Central memory CD8-positive, alpha-beta T cell (primary cell): ENCODE results near the gene MACROH2A1.

Experiments used
- ATAC-seq: fragments of 150-1000 bp; cut with Tn5 transposase; replicated peaks from 2 replicates; pipeline ENCODE4 v1.10.0; 2022; ENCODE audit warnings: mild to moderate bottlenecking, moderate FRiP score, moderate number of reproducible peaks; ENCODE audit not compliant: poor library complexity, severe bottlenecking; ENCODE audit errors: extremely low read depth
- DNase-seq, 2 donors: peaks; one replicate each; pipeline ENCODE4 v3.0.0; 2021; ENCODE audit warnings: low spot score in 2 of 2
- H3K27ac Mint-ChIP-seq: one replicate; pipeline ENCODE4 v1.8.0; 2022; ENCODE audit warnings: low read depth, mild to moderate bottlenecking, moderate library complexity, mixed read lengths
- H3K27me3 Mint-ChIP-seq: one replicate; pipeline ENCODE4 v1.8.0; 2022; ENCODE audit warnings: mixed read lengths
- H3K36me3 Mint-ChIP-seq: one replicate; pipeline ENCODE4 v1.8.0; 2022; ENCODE audit warnings: mild to moderate bottlenecking, moderate library complexity, mixed read lengths; ENCODE audit not compliant: insufficient read depth
- H3K4me1 Mint-ChIP-seq: one replicate; pipeline ENCODE4 v1.8.0; 2022; ENCODE audit warnings: mixed read lengths
- H3K4me3 Mint-ChIP-seq: one replicate; pipeline ENCODE4 v1.8.0; 2022; ENCODE audit warnings: mild to moderate bottlenecking, moderate library complexity, mixed read lengths
- H3K9me3 Mint-ChIP-seq: one replicate; pipeline ENCODE4 v1.8.0; 2022; ENCODE audit warnings: mixed read lengths

Gene MACROH2A1

GRCh38 chr5:135399794-135400542 lies 937 bp upstream of the MACROH2A1 start:
- DNase-seq: no peak
- no peak for ATAC-seq
- H3K4me3 Mint-ChIP-seq: peak overlapping the region; percentile 84
- no peaks in the 10 kb centered on the region for H3K27me3 Mint-ChIP-seq
- peaks cover 28% of the 10 kb centered on the region for H3K4me1 Mint-ChIP-seq
- peak overlapping the region; percentile 94 for H3K27ac Mint-ChIP-seq
- H3K9me3 Mint-ChIP-seq: no peaks in the 10 kb centered on the region
- peaks cover 4% of the 10 kb centered on the region for H3K36me3 Mint-ChIP-seq

- peak; percentile 29 for ATAC-seq
- peaks cover 4% of the 10 kb centered on the region for H3K36me3 Mint-ChIP-seq
- H3K27ac Mint-ChIP-seq: peak overlapping the region; percentile 77
Measured at GRCh38 chr5:135398160-135398854, 724 bp downstream of the MACROH2A1 start.

GRCh38 chr5:135397084-135397483 lies 1.9 kb downstream of the MACROH2A1 start:
- peak overlapping the region; percentile 84 for H3K4me3 Mint-ChIP-seq
- DNase-seq: no peak
- H3K9me3 Mint-ChIP-seq: no peaks in the 10 kb centered on the region
- ATAC-seq: no peak
- peaks cover 6% of the 10 kb centered on the region for H3K36me3 Mint-ChIP-seq
- H3K4me1 Mint-ChIP-seq: peaks cover 55% of the 10 kb centered on the region
- H3K27ac Mint-ChIP-seq: no peak overlapping the region
- H3K27me3 Mint-ChIP-seq: no peaks in the 10 kb centered on the region

More at GRCh38 chr5:135398160-135398854, 724 bp downstream of the MACROH2A1 start:
- Mint-ChIP-seq H3K9me3 (no peaks in the 10 kb centered on the region), H3K4me1 (peaks cover 43% of the 10 kb centered on the region), H3K4me3 (peak overlapping the region; percentile 84), H3K27me3 (no peaks in the 10 kb centered on the region)
- DNase-seq: no peak

GRCh38 chr5:135396459-135397055 lies 2.5 kb downstream of the MACROH2A1 start:
- no peak for ATAC-seq
- no peaks in the 10 kb centered on the region for H3K9me3 Mint-ChIP-seq
- H3K4me3 Mint-ChIP-seq: no peak overlapping the region
- peaks cover 7% of the 10 kb centered on the region for H3K36me3 Mint-ChIP-seq
- peak overlapping the region; percentile 22 for H3K27ac Mint-ChIP-seq
- no peak for DNase-seq
- peaks cover 61% of the 10 kb centered on the region for H3K4me1 Mint-ChIP-seq
- no peaks in the 10 kb centered on the region for H3K27me3 Mint-ChIP-seq

- H3K4me1 Mint-ChIP-seq: peaks cover 65% of the 10 kb centered on the region
- DNase-seq (no peak), ATAC-seq (no peak)
- peak overlapping the region; percentile 23 for H3K27ac Mint-ChIP-seq
- peaks cover 10% of the 10 kb centered on the region for H3K36me3 Mint-ChIP-seq
- H3K27me3 Mint-ChIP-seq: no peaks in the 10 kb centered on the region
- H3K4me3 Mint-ChIP-seq: no peak overlapping the region
- H3K9me3 Mint-ChIP-seq: no peaks in the 10 kb centered on the region
Measured at GRCh38 chr5:135395866-135396265, 3.2 kb downstream of the MACROH2A1 start.

GRCh38 chr5:135395451-135395850 lies 3.6 kb downstream of the MACROH2A1 start:
- Mint-ChIP-seq H3K4me1 (peaks cover 68% of the 10 kb centered on the region), H3K36me3 (peaks cover 10% of the 10 kb centered on the region), H3K9me3 (no peaks in the 10 kb centered on the region), H3K27me3 (no peaks in the 10 kb centered on the region), H3K4me3 (no peak overlapping the region), H3K27ac (peak overlapping the region; percentile 23)
- DNase-seq: no peak
- ATAC-seq: no peak

- H3K36me3 Mint-ChIP-seq: peaks cover 15% of the 10 kb centered on the region
- no peaks in the 10 kb centered on the region for H3K9me3 Mint-ChIP-seq
Measured at GRCh38 chr5:135394095-135394494, 4.9 kb downstream of the MACROH2A1 start.

GRCh38 chr5:135393691-135394090 lies 5.3 kb downstream of the MACROH2A1 start:
- Mint-ChIP-seq H3K27ac (peak overlapping the region; percentile 69), H3K4me1 (peaks cover 80% of the 10 kb centered on the region), H3K4me3 (no peak overlapping the region), H3K9me3 (no peaks in the 10 kb centered on the region), H3K36me3 (peaks cover 19% of the 10 kb centered on the region), H3K27me3 (no peaks in the 10 kb centered on the region)
- DNase-seq: no peak
- no peak for ATAC-seq

More at GRCh38 chr5:135394095-135394494, 4.9 kb downstream of the MACROH2A1 start:
- Mint-ChIP-seq H3K27me3 (no peaks in the 10 kb centered on the region), H3K4me1 (peaks cover 76% of the 10 kb centered on the region), H3K27ac (peak overlapping the region; percentile 69), H3K4me3 (no peak overlapping the region)
- ATAC-seq: no peak
- DNase-seq: no peak

- H3K9me3 Mint-ChIP-seq: no peaks in the 10 kb centered on the region
- no peak overlapping the region for H3K4me3 Mint-ChIP-seq
- H3K27me3 Mint-ChIP-seq: no peaks in the 10 kb centered on the region
- DNase-seq (no peak), ATAC-seq (no peak)
- H3K36me3 Mint-ChIP-seq: peaks cover 24% of the 10 kb centered on the region
- peaks cover 85% of the 10 kb centered on the region for H3K4me1 Mint-ChIP-seq
- peak overlapping the region; percentile 27 for H3K27ac Mint-ChIP-seq
Measured at GRCh38 chr5:135393229-135393628, 5.8 kb downstream of the MACROH2A1 start.

GRCh38 chr5:135392256-135392655 lies 6.8 kb downstream of the MACROH2A1 start:
- Mint-ChIP-seq H3K27ac (peak overlapping the region; percentile 27), H3K4me3 (peak overlapping the region; percentile 12), H3K36me3 (peaks cover 30% of the 10 kb centered on the region), H3K4me1 (peaks cover 86% of the 10 kb centered on the region), H3K9me3 (no peaks in the 10 kb centered on the region), H3K27me3 (no peaks in the 10 kb centered on the region)
- DNase-seq (no peak), ATAC-seq (no peak)

- Mint-ChIP-seq H3K36me3 (peaks cover 30% of the 10 kb centered on the region), H3K9me3 (no peaks in the 10 kb centered on the region), H3K4me1 (peaks cover 90% of the 10 kb centered on the region), H3K27ac (peak overlapping the region; percentile 27), H3K27me3 (no peaks in the 10 kb centered on the region), H3K4me3 (peak overlapping the region; percentile 12)
- no peak for DNase-seq
- ATAC-seq: no peak
Measured at GRCh38 chr5:135391869-135392255, 7.2 kb downstream of the MACROH2A1 start.

GRCh38 chr5:135391116-135391868 lies 7.7 kb downstream of the MACROH2A1 start:
- DNase-seq (no peak), ATAC-seq (no peak)
- Mint-ChIP-seq H3K27me3 (no peaks in the 10 kb centered on the region), H3K4me1 (peaks cover 90% of the 10 kb centered on the region), H3K9me3 (no peaks in the 10 kb centered on the region), H3K36me3 (peaks cover 35% of the 10 kb centered on the region), H3K27ac (peak overlapping the region; percentile 27), H3K4me3 (no peak overlapping the region)
